GM12878 (cell line): ENCODE results near the gene MS4A12.

Experiments
- CEBPZ ChIP-seq: fragments of 150-350 bp; IDR thresholded peaks from 2 replicates; pipeline ENCODE4 v1.6.1; 2016; ENCODE audit warnings: low read depth, low read length
- CHD4 ChIP-seq: fragments of 200-600 bp; sonication (generic); IDR thresholded peaks from 2 replicates; pipeline ENCODE4 v1.6.1; 2016; ENCODE audit warnings: mild to moderate bottlenecking
- EGR1 ChIP-seq, 2 experiments: IDR thresholded peaks; 1 replicate in 1 of 2; 2 replicates in 1 of 2; pipeline ENCODE4 v1.6.1; 2011 to 2012; ENCODE audit warnings: low read depth in 2 of 2, low read length in 2 of 2, borderline replicate concordance in 1 of 2, mild to moderate bottlenecking in 1 of 2, moderate library complexity in 1 of 2
- EP300 ChIP-seq, 2 experiments: fragments of 150-350 bp in 1 of 2; IDR thresholded peaks; 2 replicates each; pipeline ENCODE4 v1.6.1; 2011 to 2012; ENCODE audit warnings: low read depth in 2 of 2, low read length in 2 of 2, borderline replicate concordance in 1 of 2, improper control_type of control experiment in 1 of 2, inconsistent platforms in 1 of 2; ENCODE audit not compliant: control insufficient read depth in 1 of 2
- IKZF2 ChIP-seq, 2 experiments: fragments of 450-650 bp; IDR thresholded peaks; 2 replicates each; pipeline ENCODE4 v1.6.1; 2017; ENCODE audit warnings: mild to moderate bottlenecking in 2 of 2, moderate library complexity in 2 of 2
- KDM1A ChIP-seq: fragments of 200-600 bp; sonication (generic); IDR thresholded peaks from 2 replicates; pipeline ENCODE4 v1.6.1; 2016; ENCODE audit warnings: borderline replicate concordance
- PKNOX1 ChIP-seq: fragments of 450-650 bp; IDR thresholded peaks from 2 replicates; pipeline ENCODE4 v1.6.1; 2016; ENCODE audit warnings: mild to moderate bottlenecking
- POLR2A ChIP-seq: IDR thresholded peaks from 2 replicates; pipeline ENCODE4 v1.6.1; 2011; ENCODE audit warnings: low read depth, mild to moderate bottlenecking, low read length
- POLR2AphosphoS2 ChIP-seq: IDR thresholded peaks from 2 replicates; pipeline ENCODE4 v1.6.1; 2011; ENCODE audit warnings: low read depth, mild to moderate bottlenecking, low read length, improper control_type of control experiment, moderate library complexity
- TF ChIP-seq, protein P1 (sequence below), 3 experiments: IDR thresholded peaks in 2 of 3; conservative IDR thresholded peaks in 1 of 3; 2 replicates each; pipeline ENCODE4 v1.5.1; 2011; ENCODE audit warnings: low read depth in 3 of 3, low read length in 3 of 3, mild to moderate bottlenecking in 3 of 3, control low read depth in 2 of 3, moderate library complexity in 2 of 3, inconsistent platforms in 1 of 3, mixed read lengths in 1 of 3; ENCODE audit not compliant: control insufficient read depth in 2 of 3, insufficient read depth in 1 of 3; ENCODE audit errors: extremely low read depth in 1 of 3
- TF ChIP-seq, protein P2 (sequence below): fragments of 450-650 bp; IDR thresholded peaks from 2 replicates; pipeline ENCODE4 v1.6.1; 2017; ENCODE audit warnings: mild to moderate bottlenecking, moderate library complexity

GRCh38 chr11:60500276-60500910 lies 7.8 kb downstream of the MS4A12 start:
- no peak for TF ChIP-seq POLR2A
- no peak for TF ChIP-seq EP300 (IDR thresholded peaks at IDR 0.05; ENCODE audit: borderline replicate concordance in 1 of 2, control insufficient read depth in 1 of 2, low read depth in 2 of 2, low read length in 2 of 2)
- TF ChIP-seq POLR2AphosphoS2: no peak
- TF ChIP-seq KDM1A: no peak
- TF ChIP-seq, protein P1, sequence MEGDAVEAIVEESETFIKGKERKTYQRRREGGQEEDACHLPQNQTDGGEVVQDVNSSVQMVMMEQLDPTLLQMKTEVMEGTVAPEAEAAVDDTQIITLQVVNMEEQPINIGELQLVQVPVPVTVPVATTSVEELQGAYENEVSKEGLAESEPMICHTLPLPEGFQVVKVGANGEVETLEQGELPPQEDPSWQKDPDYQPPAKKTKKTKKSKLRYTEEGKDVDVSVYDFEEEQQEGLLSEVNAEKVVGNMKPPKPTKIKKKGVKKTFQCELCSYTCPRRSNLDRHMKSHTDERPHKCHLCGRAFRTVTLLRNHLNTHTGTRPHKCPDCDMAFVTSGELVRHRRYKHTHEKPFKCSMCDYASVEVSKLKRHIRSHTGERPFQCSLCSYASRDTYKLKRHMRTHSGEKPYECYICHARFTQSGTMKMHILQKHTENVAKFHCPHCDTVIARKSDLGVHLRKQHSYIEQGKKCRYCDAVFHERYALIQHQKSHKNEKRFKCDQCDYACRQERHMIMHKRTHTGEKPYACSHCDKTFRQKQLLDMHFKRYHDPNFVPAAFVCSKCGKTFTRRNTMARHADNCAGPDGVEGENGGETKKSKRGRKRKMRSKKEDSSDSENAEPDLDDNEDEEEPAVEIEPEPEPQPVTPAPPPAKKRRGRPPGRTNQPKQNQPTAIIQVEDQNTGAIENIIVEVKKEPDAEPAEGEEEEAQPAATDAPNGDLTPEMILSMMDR (IDR thresholded peaks at IDR 0.05 in 2 of 3, conservative IDR thresholded peaks at IDR 0.05 in 1 of 3; ENCODE audit: control insufficient read depth in 2 of 3, extremely low read depth in 1 of 3, insufficient read depth in 1 of 3, low read depth in 3 of 3, low read length in 3 of 3): no peak
- no peak for TF ChIP-seq CEBPZ
- no peak for TF ChIP-seq IKZF2 (IDR thresholded peaks at IDR 0.05)
- TF ChIP-seq PKNOX1: no peak
- no peak for TF ChIP-seq EGR1 (IDR thresholded peaks at IDR 0.05; ENCODE audit: borderline replicate concordance in 1 of 2, low read depth in 2 of 2, low read length in 2 of 2)
- no peak for TF ChIP-seq CHD4
- TF ChIP-seq, protein P2, sequence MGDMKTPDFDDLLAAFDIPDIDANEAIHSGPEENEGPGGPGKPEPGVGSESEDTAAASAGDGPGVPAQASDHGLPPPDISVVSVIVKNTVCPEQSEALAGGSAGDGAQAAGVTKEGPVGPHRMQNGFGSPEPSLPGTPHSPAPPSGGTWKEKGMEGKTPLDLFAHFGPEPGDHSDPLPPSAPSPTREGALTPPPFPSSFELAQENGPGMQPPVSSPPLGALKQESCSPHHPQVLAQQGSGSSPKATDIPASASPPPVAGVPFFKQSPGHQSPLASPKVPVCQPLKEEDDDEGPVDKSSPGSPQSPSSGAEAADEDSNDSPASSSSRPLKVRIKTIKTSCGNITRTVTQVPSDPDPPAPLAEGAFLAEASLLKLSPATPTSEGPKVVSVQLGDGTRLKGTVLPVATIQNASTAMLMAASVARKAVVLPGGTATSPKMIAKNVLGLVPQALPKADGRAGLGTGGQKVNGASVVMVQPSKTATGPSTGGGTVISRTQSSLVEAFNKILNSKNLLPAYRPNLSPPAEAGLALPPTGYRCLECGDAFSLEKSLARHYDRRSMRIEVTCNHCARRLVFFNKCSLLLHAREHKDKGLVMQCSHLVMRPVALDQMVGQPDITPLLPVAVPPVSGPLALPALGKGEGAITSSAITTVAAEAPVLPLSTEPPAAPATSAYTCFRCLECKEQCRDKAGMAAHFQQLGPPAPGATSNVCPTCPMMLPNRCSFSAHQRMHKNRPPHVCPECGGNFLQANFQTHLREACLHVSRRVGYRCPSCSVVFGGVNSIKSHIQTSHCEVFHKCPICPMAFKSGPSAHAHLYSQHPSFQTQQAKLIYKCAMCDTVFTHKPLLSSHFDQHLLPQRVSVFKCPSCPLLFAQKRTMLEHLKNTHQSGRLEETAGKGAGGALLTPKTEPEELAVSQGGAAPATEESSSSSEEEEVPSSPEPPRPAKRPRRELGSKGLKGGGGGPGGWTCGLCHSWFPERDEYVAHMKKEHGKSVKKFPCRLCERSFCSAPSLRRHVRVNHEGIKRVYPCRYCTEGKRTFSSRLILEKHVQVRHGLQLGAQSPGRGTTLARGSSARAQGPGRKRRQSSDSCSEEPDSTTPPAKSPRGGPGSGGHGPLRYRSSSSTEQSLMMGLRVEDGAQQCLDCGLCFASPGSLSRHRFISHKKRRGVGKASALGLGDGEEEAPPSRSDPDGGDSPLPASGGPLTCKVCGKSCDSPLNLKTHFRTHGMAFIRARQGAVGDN: no peak
